HepG2 (cell line): ENCODE results near the gene BSG. TPM values are rescaled to one million over a fixed set of nuclear protein-coding genes. Genes with fewer than 3 reads are reported as not detected.

Experiments
- AGO1 ChIP-seq: fragments of 200-400 bp; formaldehyde crosslinking; IDR thresholded peaks from 2 replicates; pipeline ENCODE4 v1.6.1; 2017; ENCODE audit warnings: mild to moderate bottlenecking, low read depth, low read length, moderate library complexity; ENCODE audit not compliant: poor library complexity, severe bottlenecking
- DNMT1 ChIP-seq: sonication (generic); formaldehyde crosslinking; IDR thresholded peaks from 2 replicates; pipeline ENCODE4 v1.5.1; 2020; ENCODE audit warnings: mild to moderate bottlenecking, missing genetic modification reagents
- FUBP1 ChIP-seq: sonication (generic); formaldehyde crosslinking; IDR thresholded peaks from 2 replicates; pipeline ENCODE4 v1.5.1; 2020; ENCODE audit warnings: missing genetic modification reagents, mild to moderate bottlenecking, borderline replicate concordance
- HDAC6 ChIP-seq: fragments of 200-600 bp; sonication (generic); IDR thresholded peaks from 2 replicates; pipeline ENCODE4 v1.7.0; 2017; ENCODE audit warnings: mild to moderate bottlenecking, antibody characterized with exemption, low read length, low read depth
- KLF9 ChIP-seq: IDR thresholded peaks from 2 replicates; pipeline ENCODE4 v1.6.1; 2016; ENCODE audit warnings: low read depth
- LRRFIP1 ChIP-seq: sonication (generic); formaldehyde crosslinking; conservative IDR thresholded peaks from 2 replicates; pipeline ENCODE4 v1.4.0; 2020; ENCODE audit warnings: missing genetic modification reagents
- PLRG1 ChIP-seq: fragments of 450-650 bp; conservative IDR thresholded peaks from 2 replicates; pipeline ENCODE4 v1.6.1; 2016
- ZFAT ChIP-seq: sonication (generic); formaldehyde crosslinking; conservative IDR thresholded peaks from 2 replicates; pipeline ENCODE4 v1.8.1; 2023; ENCODE audit warnings: missing genetic modification reagents, inconsistent platforms
- ZNF124 ChIP-seq: sonication (generic); formaldehyde crosslinking; IDR thresholded peaks from 2 replicates; pipeline ENCODE4 v1.4.0; 2020; ENCODE audit warnings: missing genetic modification reagents
- ZNF20 ChIP-seq: sonication (generic); formaldehyde crosslinking; IDR thresholded peaks from 2 replicates; pipeline ENCODE4 v1.4.0; 2020; ENCODE audit warnings: mild to moderate bottlenecking, moderate library complexity, missing genetic modification reagents
- ZNF225 ChIP-seq: sonication (generic); formaldehyde crosslinking; IDR thresholded peaks from 2 replicates; pipeline ENCODE4 v1.4.0; 2020; ENCODE audit warnings: mild to moderate bottlenecking, missing genetic modification reagents
- ZNF317 ChIP-seq: sonication (generic); formaldehyde crosslinking; IDR thresholded peaks from 2 replicates; pipeline ENCODE4 v1.5.0; 2020; ENCODE audit warnings: mild to moderate bottlenecking, missing genetic modification reagents
- ZNF367 ChIP-seq: sonication (generic); formaldehyde crosslinking; IDR thresholded peaks from 2 replicates; pipeline ENCODE4 v1.4.0; 2020; ENCODE audit warnings: missing genetic modification reagents, borderline replicate concordance
- ZNF597 ChIP-seq: sonication (generic); formaldehyde crosslinking; IDR thresholded peaks from 2 replicates; pipeline ENCODE4 v1.5.0; 2020; ENCODE audit warnings: missing genetic modification reagents
- ZNF724P ChIP-seq: sonication (generic); formaldehyde crosslinking; IDR thresholded peaks from 2 replicates; pipeline ENCODE4 v1.8.0; 2022; ENCODE audit warnings: missing genetic modification reagents, borderline replicate concordance
- ZNF878 ChIP-seq: sonication (generic); formaldehyde crosslinking; IDR thresholded peaks from 2 replicates; pipeline ENCODE4 v1.8.1; 2023; ENCODE audit warnings: mild to moderate bottlenecking, missing genetic modification reagents, moderate library complexity
- ZUFSP ChIP-seq: sonication (generic); formaldehyde crosslinking; IDR thresholded peaks from 2 replicates; pipeline ENCODE4 v1.9.0; 2021; ENCODE audit warnings: missing genetic modification reagents, mild to moderate bottlenecking, borderline replicate concordance
- polyA plus RNA-seq, 8 experiments: library from polyadenylated mRNA; depleted of rRNA in 3 of 8; stranded (reverse) in 7 of 8; unstranded in 1 of 8; fragments of >200 nt; fragmentation: Illumina TruSeq in 4 of 8; extraction: Trizol in 4 of 8; gene quantifications; 2 replicates each; pipeline versions ENCODE4 v1.2.1 to v1.2.3, GENCODE V29; 2011 to 2016; ENCODE audit warnings: low read depth in 4 of 8, missing spikeins in 1 of 8, mixed read lengths in 1 of 8; ENCODE audit not compliant: insufficient read depth in 1 of 8
- total RNA-seq, 5 experiments: library from RNA; depleted of rRNA; stranded (reverse); fragments of >200 nt; fragmentation: Illumina TruSeq; extraction: Trizol; gene quantifications; 2 replicates each; pipeline ENCODE4 v1.2.3, GENCODE V29; 2016; ENCODE audit warnings: low read depth in 1 of 5
- TF ChIP-seq, protein P1 (sequence below): sonication (generic); formaldehyde crosslinking; IDR thresholded peaks from 2 replicates; pipeline ENCODE4 v1.4.0; 2020; ENCODE audit warnings: missing genetic modification reagents, borderline replicate concordance

BSG gene
- total and polyA plus RNA-seq, 2 of the 13 experiments (the other 11 are each of a cell fraction or from before 2014, with no cell fraction given): 309 to 754 TPM

DNA sequence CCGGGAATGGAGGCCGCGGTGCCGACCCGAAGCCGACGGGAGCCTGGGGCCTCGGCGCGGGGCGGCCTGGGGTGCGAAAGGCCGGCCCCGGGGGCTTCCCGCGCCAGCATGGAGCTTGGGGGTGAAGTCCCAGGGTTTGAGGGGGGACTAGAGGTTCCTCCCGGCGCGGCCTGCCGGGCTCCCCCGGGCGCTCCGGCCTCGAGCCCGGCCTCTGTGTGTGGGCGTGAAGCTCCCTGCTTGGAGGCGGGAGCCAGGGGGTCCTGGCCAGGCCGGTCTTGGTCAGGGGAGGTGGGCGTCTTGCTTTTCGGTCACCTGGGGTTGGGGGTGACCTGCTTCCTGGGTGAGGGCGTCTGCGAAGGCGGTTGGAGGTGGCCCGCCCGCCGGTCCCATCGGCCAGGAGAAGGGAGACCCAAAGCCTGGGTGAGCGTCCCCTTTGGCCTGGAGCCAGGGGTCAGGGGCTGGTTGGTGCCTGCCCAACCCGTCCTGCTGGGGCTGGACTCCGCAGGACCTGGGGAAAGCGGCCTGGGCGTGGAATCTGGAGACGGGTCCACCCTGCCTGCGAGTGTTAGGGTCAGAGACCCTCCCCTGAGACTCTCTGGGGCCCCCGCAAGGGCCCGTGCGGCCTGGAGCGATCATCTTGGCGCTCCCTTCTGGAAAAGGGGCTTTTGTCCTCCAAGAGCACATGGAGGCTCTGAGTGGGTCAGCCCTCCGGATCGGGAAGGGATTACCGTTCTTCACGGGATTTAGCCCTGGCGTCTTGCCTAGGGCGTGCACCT, 535 bp downstream of the BSG start (continued):
- TF ChIP-seq ZNF597 (CRISPR knock-in tag): no peak
- TF ChIP-seq FUBP1 (CRISPR knock-in tag): no peak
- TF ChIP-seq ZNF20 (CRISPR knock-in tag): peak; percentile 79; the same call in 1 of the 2 replicates
- TF ChIP-seq, protein P1, sequence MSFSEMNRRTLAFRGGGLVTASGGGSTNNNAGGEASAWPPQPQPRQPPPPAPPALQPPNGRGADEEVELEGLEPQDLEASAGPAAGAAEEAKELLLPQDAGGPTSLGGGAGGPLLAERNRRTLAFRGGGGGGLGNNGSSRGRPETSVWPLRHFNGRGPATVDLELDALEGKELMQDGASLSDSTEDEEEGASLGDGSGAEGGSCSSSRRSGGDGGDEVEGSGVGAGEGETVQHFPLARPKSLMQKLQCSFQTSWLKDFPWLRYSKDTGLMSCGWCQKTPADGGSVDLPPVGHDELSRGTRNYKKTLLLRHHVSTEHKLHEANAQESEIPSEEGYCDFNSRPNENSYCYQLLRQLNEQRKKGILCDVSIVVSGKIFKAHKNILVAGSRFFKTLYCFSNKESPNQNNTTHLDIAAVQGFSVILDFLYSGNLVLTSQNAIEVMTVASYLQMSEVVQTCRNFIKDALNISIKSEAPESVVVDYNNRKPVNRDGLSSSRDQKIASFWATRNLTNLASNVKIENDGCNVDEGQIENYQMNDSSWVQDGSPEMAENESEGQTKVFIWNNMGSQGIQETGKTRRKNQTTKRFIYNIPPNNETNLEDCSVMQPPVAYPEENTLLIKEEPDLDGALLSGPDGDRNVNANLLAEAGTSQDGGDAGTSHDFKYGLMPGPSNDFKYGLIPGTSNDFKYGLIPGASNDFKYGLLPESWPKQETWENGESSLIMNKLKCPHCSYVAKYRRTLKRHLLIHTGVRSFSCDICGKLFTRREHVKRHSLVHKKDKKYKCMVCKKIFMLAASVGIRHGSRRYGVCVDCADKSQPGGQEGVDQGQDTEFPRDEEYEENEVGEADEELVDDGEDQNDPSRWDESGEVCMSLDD (CRISPR knock-in tag): no peak
- TF ChIP-seq PLRG1: no peak
- no peak for TF ChIP-seq ZFAT
- no peak for TF ChIP-seq ZNF225 (CRISPR knock-in tag)
- no peak; the same call in 1 of the 2 replicates for TF ChIP-seq ZNF124 (CRISPR knock-in tag)
- TF ChIP-seq HDAC6: 0 out of 2 replicates have a peak, but pooled peaks have one; percentile 32
- TF ChIP-seq AGO1: peak; percentile 69
- no peak for TF ChIP-seq ZNF317 (CRISPR knock-in tag)
- 0 out of 2 replicates have a peak, but pooled peaks have one; percentile 53 for TF ChIP-seq ZNF724P
- TF ChIP-seq ZNF878 (CRISPR knock-in tag): no peak
- no peak for TF ChIP-seq KLF9 (CRISPR knock-in tag)
- 0 out of 2 replicates have a peak, but pooled peaks have one; percentile 31 for TF ChIP-seq ZUFSP (CRISPR knock-in tag)
- no peak for TF ChIP-seq DNMT1 (CRISPR knock-in tag)
- no peak for TF ChIP-seq LRRFIP1 (CRISPR knock-in tag)
- no peak for TF ChIP-seq ZNF367
